ACC112 (cell line): Measurements from ENCODE around the gene CLIP1.

Experiments used
- H2AFZ ChIP-seq: fragments of 200-600 bp; sonication (generic); one replicate; pipeline ENCODE4 v1.6.0; 2017; ENCODE audit warnings: antibody characterized with exemption, low read length; ENCODE audit not compliant: unreplicated experiment
- H3K27ac ChIP-seq: fragments of 200-600 bp; sonication (generic); 2 replicates; pipeline ENCODE4 v1.5.1; 2014; ENCODE audit warnings: low read depth, mild to moderate bottlenecking, antibody characterized with exemption, low read length, moderate library complexity
- H3K27me3 ChIP-seq: fragments of 200-600 bp; sonication (generic); 2 replicates; pipeline ENCODE4 v1.6.1; 2014; ENCODE audit warnings: mild to moderate bottlenecking, antibody characterized with exemption, low read length, moderate library complexity, mixed read lengths; ENCODE audit not compliant: insufficient read depth
- H3K36me3 ChIP-seq: fragments of 200-600 bp; sonication (generic); 2 replicates; pipeline ENCODE4 v1.6.1; 2016; ENCODE audit warnings: mild to moderate bottlenecking, antibody characterized with exemption, low read length, moderate library complexity, mixed read lengths; ENCODE audit not compliant: insufficient read depth
- H3K4me1 ChIP-seq: fragments of 200-600 bp; sonication (generic); one replicate; pipeline ENCODE4 v1.6.1; 2016; ENCODE audit warnings: low read length, mixed read lengths; ENCODE audit not compliant: insufficient read depth, unreplicated experiment, control insufficient read depth
- H3K4me3 ChIP-seq: fragments of 200-600 bp; sonication (generic); 2 replicates; pipeline ENCODE4 v1.5.1; 2014; ENCODE audit warnings: mild to moderate bottlenecking, low read depth, low read length
- H3K79me2 ChIP-seq: fragments of 200-600 bp; sonication (generic); one replicate; pipeline ENCODE4 v1.6.0; 2016; ENCODE audit warnings: low read length; ENCODE audit not compliant: control insufficient read depth, unreplicated experiment, insufficient read depth

CLIP1 gene

GRCh38 chr12:122333142-122334087 lies 89.1 kb downstream of the CLIP1 start:
- no peak overlapping the region for H3K4me3 ChIP-seq
- no peak overlapping the region for H3K27ac ChIP-seq
- H3K27me3 ChIP-seq: no peaks in the 10 kb centered on the region
- peaks cover 7% of the 10 kb centered on the region for H3K36me3 ChIP-seq
- H3K79me2 ChIP-seq: no peaks in the 10 kb centered on the region
- H2AFZ ChIP-seq: no peak overlapping the region
- no peaks in the 10 kb centered on the region for H3K4me1 ChIP-seq

- Histone ChIP-seq H3K36me3 (peaks cover 20% of the 10 kb centered on the region), H3K4me1 (peaks cover 7% of the 10 kb centered on the region), H3K27ac (no peak overlapping the region), H3K79me2 (no peaks in the 10 kb centered on the region), H3K4me3 (no peak overlapping the region), H3K27me3 (no peaks in the 10 kb centered on the region), H2AFZ (no peak overlapping the region)
Measured at GRCh38 chr12:122327494-122328385, 94.7 kb downstream of the CLIP1 start.

- Histone ChIP-seq H3K36me3 (peaks cover 20% of the 10 kb centered on the region), H3K27ac (no peak overlapping the region), H3K27me3 (no peaks in the 10 kb centered on the region), H3K4me3 (no peak overlapping the region), H3K4me1 (peaks cover 13% of the 10 kb centered on the region), H3K79me2 (no peaks in the 10 kb centered on the region), H2AFZ (no peak overlapping the region)
Measured at GRCh38 chr12:122327014-122327413, 95.5 kb downstream of the CLIP1 start.

GRCh38 chr12:122326586-122326985 lies 95.9 kb downstream of the CLIP1 start:
- no peaks in the 10 kb centered on the region for H3K79me2 ChIP-seq
- H3K27me3 ChIP-seq: no peaks in the 10 kb centered on the region
- peaks cover 20% of the 10 kb centered on the region for H3K36me3 ChIP-seq
- no peak overlapping the region for H3K4me3 ChIP-seq
- H3K27ac ChIP-seq: no peak overlapping the region
- peaks cover 13% of the 10 kb centered on the region for H3K4me1 ChIP-seq
- H2AFZ ChIP-seq: no peak overlapping the region

- H3K4me3 ChIP-seq: no peak overlapping the region
- H3K27ac ChIP-seq: no peak overlapping the region
- H3K27me3 ChIP-seq: no peaks in the 10 kb centered on the region
- H3K4me1 ChIP-seq: peaks cover 27% of the 10 kb centered on the region
- no peaks in the 10 kb centered on the region for H3K79me2 ChIP-seq
- no peak overlapping the region for H2AFZ ChIP-seq
- H3K36me3 ChIP-seq: peaks cover 20% of the 10 kb centered on the region
Measured at GRCh38 chr12:122323311-122324019, 99.0 kb downstream of the CLIP1 start.

- Histone ChIP-seq H3K36me3 (peaks cover 22% of the 10 kb centered on the region), H2AFZ (no peak overlapping the region), H3K27ac (no peak overlapping the region), H3K4me1 (peaks cover 34% of the 10 kb centered on the region), H3K4me3 (no peak overlapping the region), H3K79me2 (no peaks in the 10 kb centered on the region), H3K27me3 (no peaks in the 10 kb centered on the region)
Measured at GRCh38 chr12:122322501-122322900, 100.0 kb downstream of the CLIP1 start.

- H3K4me3 ChIP-seq: peak overlapping the region; percentile 2; the same call in 1 of the 2 replicates
- H2AFZ ChIP-seq: no peak overlapping the region
- peaks cover 34% of the 10 kb centered on the region for H3K4me1 ChIP-seq
- no peaks in the 10 kb centered on the region for H3K27me3 ChIP-seq
- H3K27ac ChIP-seq: peak overlapping the region; percentile 94
- H3K79me2 ChIP-seq: no peaks in the 10 kb centered on the region
- peaks cover 21% of the 10 kb centered on the region for H3K36me3 ChIP-seq
Measured at GRCh38 chr12:122318607-122319605, 103.6 kb downstream of the CLIP1 start.

- no peak overlapping the region for H3K27ac ChIP-seq
- peaks cover 37% of the 10 kb centered on the region for H3K36me3 ChIP-seq
- H3K4me1 ChIP-seq: peaks cover 1% of the 10 kb centered on the region
- H3K4me3 ChIP-seq: no peak overlapping the region
- H3K79me2 ChIP-seq: no peaks in the 10 kb centered on the region
- no peaks in the 10 kb centered on the region for H3K27me3 ChIP-seq
- H2AFZ ChIP-seq: no peak overlapping the region
Measured at GRCh38 chr12:122312926-122313325, 109.5 kb downstream of the CLIP1 start.

- H2AFZ ChIP-seq: no peak overlapping the region
- H3K27me3 ChIP-seq: no peaks in the 10 kb centered on the region
- H3K79me2 ChIP-seq: no peaks in the 10 kb centered on the region
- peaks cover 25% of the 10 kb centered on the region for H3K36me3 ChIP-seq
- no peak overlapping the region for H3K27ac ChIP-seq
- H3K4me1 ChIP-seq: no peaks in the 10 kb centered on the region
- no peak overlapping the region for H3K4me3 ChIP-seq
Measured at GRCh38 chr12:122311696-122312095, 110.8 kb downstream of the CLIP1 start.
